WERI-Rb-1 (cell line): Measurements from ENCODE around the gene TIGD6.
A peak's percentile ranks its signal among the peaks of the same experiment; 100 is the strongest.

Experiments used
- DNase-seq: peaks from one replicate; pipeline ENCODE4 v3.0.0-alpha.2; 2020
- H3K27ac ChIP-seq: fragments of 250-450 bp; sonication (Bioruptor Pico); 2 replicates; pipeline ENCODE4 v1.5.1; 2020; ENCODE audit warnings: mild to moderate bottlenecking, moderate library complexity
- H3K27me3 ChIP-seq: fragments of 250-450 bp; sonication (Bioruptor Pico); 2 replicates; pipeline ENCODE4 v1.5.1; 2021; ENCODE audit warnings: mild to moderate bottlenecking, low read depth, moderate library complexity; ENCODE audit not compliant: insufficient read depth, severe bottlenecking
- H3K36me3 ChIP-seq: fragments of 250-450 bp; sonication (Bioruptor Pico); 2 replicates; pipeline ENCODE4 v1.5.1; 2020; ENCODE audit warnings: mild to moderate bottlenecking, moderate library complexity
- H3K4me3 ChIP-seq: 2 replicates; pipeline ENCODE4 v1.5.1; 2011; ENCODE audit warnings: low read depth, mild to moderate bottlenecking, control low read depth, low read length
- H3K9me3 ChIP-seq: fragments of 250-450 bp; sonication (Bioruptor Pico); 2 replicates; pipeline ENCODE4 v1.5.1; 2021; ENCODE audit warnings: mild to moderate bottlenecking, moderate library complexity; ENCODE audit not compliant: severe bottlenecking
- TF ChIP-seq, protein P1 (sequence below): IDR thresholded peaks from 2 replicates; pipeline ENCODE4 v1.5.1; 2011; ENCODE audit warnings: low read depth, mild to moderate bottlenecking, control low read depth, inconsistent platforms, low read length

Gene TIGD6

DNA sequence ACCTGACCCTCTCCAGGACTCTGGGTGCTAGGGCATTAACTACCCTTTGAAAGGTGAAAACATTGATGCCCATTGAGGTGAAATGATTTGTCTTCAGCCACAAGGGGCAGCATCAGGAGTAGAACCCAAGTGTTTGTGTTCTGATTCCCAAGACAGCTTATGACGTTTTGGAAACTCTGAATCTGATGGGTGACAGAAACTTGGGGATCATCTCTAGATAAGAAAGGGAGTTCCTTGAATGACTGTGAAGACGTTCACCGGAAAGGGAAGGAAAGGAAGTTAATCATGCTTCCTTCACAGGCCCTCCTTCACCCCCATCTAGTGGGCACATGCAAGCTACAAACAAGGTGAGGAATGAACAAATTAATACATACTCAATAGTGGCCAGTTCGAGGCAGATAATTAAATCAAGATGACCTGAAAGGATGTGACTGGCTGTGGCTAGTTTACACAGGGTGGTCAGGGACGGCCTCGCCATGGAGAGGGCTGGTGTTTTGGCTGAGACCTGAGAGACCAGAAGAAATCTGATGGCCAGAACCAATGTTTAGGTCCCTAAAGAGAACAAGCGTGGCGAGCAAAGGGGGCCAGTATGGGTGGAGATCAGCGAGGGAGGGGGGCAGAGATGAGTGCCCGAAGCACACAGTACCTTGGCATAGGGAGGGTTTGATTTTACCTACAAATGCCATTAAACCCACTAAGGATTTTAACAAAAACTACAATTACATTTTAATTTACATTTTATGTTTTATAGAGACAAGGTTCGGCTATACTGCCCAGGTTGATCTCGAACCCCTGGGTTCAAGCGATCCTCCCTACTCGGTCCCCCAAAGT is 40.8 kb downstream of the TIGD6 start:
- H3K4me3 ChIP-seq = peak overlapping the region; percentile 60
- no peaks in the 10 kb centered on the region for H3K36me3 ChIP-seq
- TF ChIP-seq, protein P1, sequence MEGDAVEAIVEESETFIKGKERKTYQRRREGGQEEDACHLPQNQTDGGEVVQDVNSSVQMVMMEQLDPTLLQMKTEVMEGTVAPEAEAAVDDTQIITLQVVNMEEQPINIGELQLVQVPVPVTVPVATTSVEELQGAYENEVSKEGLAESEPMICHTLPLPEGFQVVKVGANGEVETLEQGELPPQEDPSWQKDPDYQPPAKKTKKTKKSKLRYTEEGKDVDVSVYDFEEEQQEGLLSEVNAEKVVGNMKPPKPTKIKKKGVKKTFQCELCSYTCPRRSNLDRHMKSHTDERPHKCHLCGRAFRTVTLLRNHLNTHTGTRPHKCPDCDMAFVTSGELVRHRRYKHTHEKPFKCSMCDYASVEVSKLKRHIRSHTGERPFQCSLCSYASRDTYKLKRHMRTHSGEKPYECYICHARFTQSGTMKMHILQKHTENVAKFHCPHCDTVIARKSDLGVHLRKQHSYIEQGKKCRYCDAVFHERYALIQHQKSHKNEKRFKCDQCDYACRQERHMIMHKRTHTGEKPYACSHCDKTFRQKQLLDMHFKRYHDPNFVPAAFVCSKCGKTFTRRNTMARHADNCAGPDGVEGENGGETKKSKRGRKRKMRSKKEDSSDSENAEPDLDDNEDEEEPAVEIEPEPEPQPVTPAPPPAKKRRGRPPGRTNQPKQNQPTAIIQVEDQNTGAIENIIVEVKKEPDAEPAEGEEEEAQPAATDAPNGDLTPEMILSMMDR = peak; percentile 57; the same call in 1 of the 2 replicates
- peak; percentile 37 for DNase-seq
- H3K27ac ChIP-seq = peak overlapping the region; percentile 78
- no peaks in the 10 kb centered on the region for H3K9me3 ChIP-seq
- no peaks in the 10 kb centered on the region for H3K27me3 ChIP-seq

GRCh38 chr5:149957855-149958254 is 42.6 kb downstream of the TIGD6 start:
- no peak for DNase-seq
- Histone ChIP-seq H3K9me3 (no peaks in the 10 kb centered on the region), H3K27me3 (no peaks in the 10 kb centered on the region), H3K27ac (no peak overlapping the region), H3K4me3 (no peak overlapping the region), H3K36me3 (no peaks in the 10 kb centered on the region)
- TF ChIP-seq, protein P1 = no peak

GRCh38 chr5:149956685-149957084 is 43.8 kb downstream of the TIGD6 start:
- DNase-seq = no peak
- Histone ChIP-seq H3K27ac (no peak overlapping the region), H3K27me3 (no peaks in the 10 kb centered on the region), H3K4me3 (no peak overlapping the region), H3K36me3 (no peaks in the 10 kb centered on the region), H3K9me3 (no peaks in the 10 kb centered on the region)
- TF ChIP-seq, protein P1 = no peak

GRCh38 chr5:149954798-149955197 is 45.7 kb downstream of the TIGD6 start:
- no peaks in the 10 kb centered on the region for H3K36me3 ChIP-seq
- TF ChIP-seq, protein P1 = no peak
- no peak overlapping the region for H3K4me3 ChIP-seq
- no peak for DNase-seq
- H3K27me3 ChIP-seq = no peaks in the 10 kb centered on the region
- no peaks in the 10 kb centered on the region for H3K9me3 ChIP-seq
- no peak overlapping the region for H3K27ac ChIP-seq

DNA sequence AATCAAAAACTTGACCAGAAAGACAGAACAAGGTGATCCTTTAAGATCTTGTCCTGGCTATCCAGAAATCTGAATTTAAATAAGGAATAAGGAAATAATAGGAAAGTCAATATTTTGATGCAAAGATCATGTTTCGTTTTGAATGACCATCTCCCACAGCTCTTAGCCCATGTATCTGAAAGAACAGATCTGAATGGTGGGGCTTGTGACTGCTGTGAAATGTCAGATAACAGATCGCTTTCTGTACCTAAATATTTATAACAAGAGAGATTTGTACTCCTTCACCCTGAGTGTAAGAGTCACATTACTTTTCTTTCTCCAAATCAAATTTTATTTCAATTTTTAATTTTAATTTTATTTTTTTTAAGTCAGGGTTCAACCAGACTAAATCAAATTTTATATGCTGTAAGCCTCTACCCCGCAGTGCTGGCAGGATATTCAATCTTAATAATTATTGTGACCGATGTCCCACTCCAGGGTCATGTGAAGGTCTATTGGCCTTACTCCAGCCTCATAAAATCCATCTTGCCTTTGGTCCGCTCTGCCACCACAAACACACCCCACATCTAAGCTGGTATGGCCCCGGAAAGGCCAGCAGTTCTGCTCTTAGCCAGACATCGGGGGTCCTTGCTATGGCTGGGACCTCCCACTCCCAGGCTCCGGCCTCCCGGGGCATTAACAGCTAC is 46.9 kb downstream of the TIGD6 start:
- no peaks in the 10 kb centered on the region for H3K36me3 ChIP-seq
- TF ChIP-seq, protein P1 = no peak
- H3K27me3 ChIP-seq = no peaks in the 10 kb centered on the region
- DNase-seq = no peak
- H3K4me3 ChIP-seq = no peak overlapping the region
- H3K27ac ChIP-seq = no peak overlapping the region
- H3K9me3 ChIP-seq = no peaks in the 10 kb centered on the region
